ENCODE data around the gene NCR3LG1.

NCR3LG1 gene

GRCh38 chr11:17369684-17370243, 18.2 kb downstream of the NCR3LG1 start:
- no peak for TF ChIP-seq CTCF (IDR thresholded peaks at IDR 0.05; ENCODE audit: borderline replicate concordance, insufficient read depth, low read depth, low read length)

GRCh38 chr11:17371614-17372013, 20.0 kb downstream of the NCR3LG1 start:
- H3K4me3 ChIP-seq (ENCODE audit: low read depth, low read length): no peak overlapping the region
- no peak for TF ChIP-seq CTCF (IDR thresholded peaks at IDR 0.05; ENCODE audit: borderline replicate concordance, insufficient read depth, low read depth, low read length)

More at GRCh38 chr11:17369684-17370243, 18.2 kb downstream of the NCR3LG1 start:
- H3K4me3 ChIP-seq (ENCODE audit: low read depth, low read length): no peak overlapping the region

- H3K4me3 ChIP-seq (ENCODE audit: low read depth, low read length): no peak overlapping the region
- no peak for TF ChIP-seq CTCF (IDR thresholded peaks at IDR 0.05; ENCODE audit: borderline replicate concordance, insufficient read depth, low read depth, low read length)
These were observed 23.9 kb downstream of the NCR3LG1 start for GRCh38 chr11:17375547-17375946.

GRCh38 chr11:17376493-17376892, 24.9 kb downstream of the NCR3LG1 start:
- TF ChIP-seq CTCF (IDR thresholded peaks at IDR 0.05; ENCODE audit: borderline replicate concordance, insufficient read depth, low read depth, low read length): no peak
- no peak overlapping the region for H3K4me3 ChIP-seq (ENCODE audit: low read depth, low read length)

- H3K4me3 ChIP-seq (ENCODE audit: low read depth, low read length): no peak overlapping the region
- no peak for TF ChIP-seq CTCF (IDR thresholded peaks at IDR 0.05; ENCODE audit: borderline replicate concordance, insufficient read depth, low read depth, low read length)
These were observed 27.1 kb downstream of the NCR3LG1 start for GRCh38 chr11:17378655-17379054.

- H3K4me3 ChIP-seq (ENCODE audit: low read depth, low read length): no peak overlapping the region
- TF ChIP-seq CTCF (IDR thresholded peaks at IDR 0.05; ENCODE audit: borderline replicate concordance, insufficient read depth, low read depth, low read length): no peak
These were observed 28.0 kb downstream of the NCR3LG1 start for GRCh38 chr11:17379383-17380180.

- no peak for TF ChIP-seq CTCF (IDR thresholded peaks at IDR 0.05; ENCODE audit: borderline replicate concordance, insufficient read depth, low read depth, low read length)
- no peak overlapping the region for H3K4me3 ChIP-seq (ENCODE audit: low read depth, low read length)
These were observed 29.6 kb downstream of the NCR3LG1 start for GRCh38 chr11:17381156-17381555.
